EL (cell line): Measurements from ENCODE around the gene ATP8B3.
"Not testable (repeated sequence)": the region's sequence is repeated elsewhere in the genome, so short reads cannot be mapped to it uniquely, and the experiment has no call there.

ENCODE experiments used
- DNase-seq: peaks from one replicate; pipeline ENCODE4 v3.0.0-alpha.2; 2016

The ATP8B3 gene

GRCh38 chr19:1768248-1768647 is 43.8 kb downstream of the ATP8B3 start:
- peak; percentile 30 for DNase-seq

- no peak for DNase-seq
These were observed 44.6 kb downstream of the ATP8B3 start for GRCh38 chr19:1767464-1767933.

GRCh38 chr19:1766800-1767352 is 45.2 kb downstream of the ATP8B3 start:
- DNase-seq: no peak

GRCh38 chr19:1765904-1766799 is 45.9 kb downstream of the ATP8B3 start:
- no peak for DNase-seq

GRCh38 chr19:1765232-1765903 is 46.7 kb downstream of the ATP8B3 start:
- no peak for DNase-seq

GRCh38 chr19:1764729-1765128 is 47.3 kb downstream of the ATP8B3 start:
- DNase-seq: no peak

- DNase-seq: no peak
These were observed 48.1 kb downstream of the ATP8B3 start for GRCh38 chr19:1763648-1764639.

GRCh38 chr19:1762243-1763117 is 49.6 kb downstream of the ATP8B3 start:
- DNase-seq: no peak

GRCh38 chr19:1761528-1762242 is 50.4 kb downstream of the ATP8B3 start:
- no peak for DNase-seq

- DNase-seq: not testable (repeated sequence)
These were observed 51.1 kb downstream of the ATP8B3 start for GRCh38 chr19:1760786-1761527.

- no peak for DNase-seq
These were observed 52.1 kb downstream of the ATP8B3 start for GRCh38 chr19:1760020-1760419.

GRCh38 chr19:1758959-1759903 is 52.8 kb downstream of the ATP8B3 start:
- DNase-seq: no peak

GRCh38 chr19:1758231-1758577 is 53.9 kb downstream of the ATP8B3 start:
- DNase-seq: no peak

- DNase-seq: no peak
These were observed 54.4 kb downstream of the ATP8B3 start for GRCh38 chr19:1757468-1758230.

- no peak for DNase-seq
These were observed 55.2 kb downstream of the ATP8B3 start for GRCh38 chr19:1756705-1757465.

- DNase-seq: no peak
These were observed 55.8 kb downstream of the ATP8B3 start for GRCh38 chr19:1756264-1756663.

- no peak for DNase-seq
These were observed 56.5 kb downstream of the ATP8B3 start for GRCh38 chr19:1755467-1756171.
